ENCODE results near the gene SLC36A2. TPM values are rescaled to one million over a fixed set of nuclear protein-coding genes. Genes with fewer than 3 reads are reported as not detected.

The SLC36A2 gene
- total RNA-seq, 1 experiment from 2014 or later, result not detected

GRCh38 chr5:151332857-151333256 is 14.5 kb downstream of the SLC36A2 start:
- Histone ChIP-seq H3K4me1 (ENCODE audit: insufficient read depth, low read length) (no peaks in the 10 kb centered on the region), H3K27me3 (ENCODE audit: low read length) (no peaks in the 10 kb centered on the region), H3K4me3 (ENCODE audit: low read length) (no peak overlapping the region), H3F3A (ENCODE audit: low read length, unreplicated experiment) (no peaks in the 10 kb centered on the region), H3K79me2 (ENCODE audit: low read length) (no peaks in the 10 kb centered on the region), H3K9me2 (replicated peaks; ENCODE audit: low read length) (no peaks in the 10 kb centered on the region), H3K36me3 (ENCODE audit: low read depth, low read length) (no peaks in the 10 kb centered on the region), H3K9ac (ENCODE audit: low read length) (no peak overlapping the region), H2AFZ (ENCODE audit: low read length) (no peak overlapping the region), H3K4me2 (ENCODE audit: low read length) (no peak overlapping the region), H4K20me1 (ENCODE audit: low read length) (no peaks in the 10 kb centered on the region), H3K27ac (ENCODE audit: low read length) (no peak overlapping the region), H3K9me3 (ENCODE audit: low read length) (no peaks in the 10 kb centered on the region)
- DNase-seq (no peak), ATAC-seq (no peak)
- TF ChIP-seq EZH2 (IDR thresholded peaks at IDR 0.05; ENCODE audit: low read length, unreplicated experiment), result no peak
- TF ChIP-seq CTCF (conservative IDR thresholded peaks at IDR 0.05; ENCODE audit: low read depth, low read length), result no peak
- TF ChIP-seq EZH2phosphoT487 (IDR thresholded peaks at IDR 0.05; ENCODE audit: borderline replicate concordance, low read length), result no peak
- intact Hi-C loops (cut with micrococcal nuclease), result no loop called here
- POLR2A ChIA-PET (ENCODE audit: unreplicated experiment), result no interaction called here
- no TSS peak for BruUV-seq (replicated peaks)
- CTCF ChIA-PET, result no interaction called here

DNA sequence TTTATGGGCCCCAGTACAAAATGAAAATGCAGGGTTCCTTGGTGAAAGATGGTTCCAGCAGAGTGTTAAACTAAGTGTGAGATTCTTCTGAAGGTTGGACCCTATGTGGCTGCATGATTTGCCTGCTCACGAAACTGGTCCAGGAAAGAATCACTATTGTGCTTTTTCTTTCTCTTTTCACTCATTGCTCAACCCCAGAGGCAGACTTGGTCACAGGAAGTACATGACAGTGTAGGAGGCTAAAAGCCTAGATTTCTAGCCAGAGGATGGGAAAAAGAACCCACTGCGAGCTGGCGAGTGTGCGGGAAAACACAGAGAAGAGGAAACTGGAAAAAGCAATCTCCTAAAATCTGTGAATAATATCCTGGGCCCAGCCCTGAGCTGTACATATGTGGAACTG is 18.6 kb downstream of the SLC36A2 start:
- ChIA-PET CTCF (no interaction called here), POLR2A (ENCODE audit: unreplicated experiment) (no interaction called here)
- DNase-seq, result no peak
- intact Hi-C loops (cut with micrococcal nuclease), result no loop called here
- no peaks in the 10 kb centered on the region for H3K79me2 ChIP-seq (ENCODE audit: low read length)
- BruUV-seq (replicated peaks), result no TSS peak
- no peaks in the 10 kb centered on the region for H4K20me1 ChIP-seq (ENCODE audit: low read length)
- no peak overlapping the region for H2AFZ ChIP-seq (ENCODE audit: low read length)
- ATAC-seq, result no peak
- no peaks in the 10 kb centered on the region for H3F3A ChIP-seq (ENCODE audit: low read length, unreplicated experiment)
- no peak for TF ChIP-seq EZH2phosphoT487 (IDR thresholded peaks at IDR 0.05; ENCODE audit: borderline replicate concordance, low read length)
- TF ChIP-seq EZH2 (IDR thresholded peaks at IDR 0.05; ENCODE audit: low read length, unreplicated experiment), result no peak
- no peak for TF ChIP-seq CTCF (conservative IDR thresholded peaks at IDR 0.05; ENCODE audit: low read depth, low read length)
- no peak overlapping the region for H3K9ac ChIP-seq (ENCODE audit: low read length)
- no peak overlapping the region for H3K27ac ChIP-seq (ENCODE audit: low read length)
- H3K9me2 ChIP-seq (replicated peaks; ENCODE audit: low read length), result no peaks in the 10 kb centered on the region
- H3K4me2 ChIP-seq (ENCODE audit: low read length), result no peak overlapping the region
- no peaks in the 10 kb centered on the region for H3K27me3 ChIP-seq (ENCODE audit: low read length)
- H3K36me3 ChIP-seq (ENCODE audit: low read depth, low read length), result no peaks in the 10 kb centered on the region
- no peaks in the 10 kb centered on the region for H3K4me1 ChIP-seq (ENCODE audit: insufficient read depth, low read length)
- H3K9me3 ChIP-seq (ENCODE audit: low read length), result no peaks in the 10 kb centered on the region
- H3K4me3 ChIP-seq (ENCODE audit: low read length), result no peak overlapping the region

DNA sequence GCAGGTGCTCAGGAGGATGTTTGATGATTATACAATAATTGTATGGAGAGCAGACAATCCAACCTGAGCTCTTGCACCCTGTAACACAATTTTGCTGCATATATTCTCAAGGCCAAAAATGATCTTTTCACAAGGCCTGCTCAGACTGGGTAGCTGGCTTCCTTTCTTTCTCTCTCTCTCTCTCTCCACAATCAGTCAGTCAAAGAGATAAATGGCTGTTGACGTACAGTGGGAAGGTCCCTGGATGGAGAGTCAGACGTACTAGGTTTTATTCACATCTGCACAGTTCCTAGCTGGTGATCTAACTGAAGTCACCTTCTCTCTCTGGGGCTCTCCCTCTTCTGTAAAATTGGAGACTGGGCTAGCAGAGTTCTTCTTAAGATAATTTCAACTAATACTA is 19.8 kb downstream of the SLC36A2 start:
- Histone ChIP-seq H3K9me2 (replicated peaks; ENCODE audit: low read length) (no peaks in the 10 kb centered on the region), H3K4me3 (ENCODE audit: low read length) (no peak overlapping the region), H3K9me3 (ENCODE audit: low read length) (no peaks in the 10 kb centered on the region), H3K27ac (ENCODE audit: low read length) (no peak overlapping the region), H3K27me3 (ENCODE audit: low read length) (no peaks in the 10 kb centered on the region), H4K20me1 (ENCODE audit: low read length) (no peaks in the 10 kb centered on the region), H3K4me2 (ENCODE audit: low read length) (no peak overlapping the region), H3K36me3 (ENCODE audit: low read depth, low read length) (no peaks in the 10 kb centered on the region), H3F3A (ENCODE audit: low read length, unreplicated experiment) (no peaks in the 10 kb centered on the region), H2AFZ (ENCODE audit: low read length) (no peak overlapping the region), H3K79me2 (ENCODE audit: low read length) (no peaks in the 10 kb centered on the region), H3K9ac (ENCODE audit: low read length) (no peak overlapping the region), H3K4me1 (ENCODE audit: insufficient read depth, low read length) (no peaks in the 10 kb centered on the region)
- ATAC-seq (no peak), DNase-seq (no peak)
- ChIA-PET POLR2A (ENCODE audit: unreplicated experiment) (no interaction called here), CTCF (no interaction called here)
- no TSS peak for BruUV-seq (replicated peaks)
- intact Hi-C loops (cut with micrococcal nuclease), result no loop called here
- no peak for TF ChIP-seq CTCF (conservative IDR thresholded peaks at IDR 0.05; ENCODE audit: low read depth, low read length)
